ENCODE data around the gene OR9Q1. TPM values are rescaled to one million over a fixed set of nuclear protein-coding genes. Genes with fewer than 3 reads are reported as not detected.

OR9Q1 gene
- total and polyA plus RNA-seq, 2 of the 8 experiments (the other 6 are each of a cell fraction or from before 2014, with no cell fraction given), result not detected

- H3K23ac ChIP-seq (ENCODE audit: insufficient read length), result no peak overlapping the region
- no peak overlapping the region for H4K91ac ChIP-seq (replicated peaks; ENCODE audit: insufficient read length, low read length)
- H4K8ac ChIP-seq (ENCODE audit: extremely low read depth, insufficient read depth, low read length), result no peak overlapping the region
- ChIA-PET POLR2A (ENCODE audit: partially characterized antibody) (no interaction called here), CTCF (ENCODE audit: partially characterized antibody) (no interaction called here)
- H3K9me3 ChIP-seq (ENCODE audit: insufficient read depth in 2 of 2, low read depth in 1 of 2, low read length in 1 of 2), result no peaks in the 10 kb centered on the region
- H3K27me3 ChIP-seq (replicated peaks in 1 of 4; ENCODE audit: control insufficient read depth in 3 of 4, extremely low read depth in 1 of 4, insufficient read depth in 3 of 4, low read length in 3 of 4), result no peaks in the 10 kb centered on the region
- no peak overlapping the region for H3K27ac ChIP-seq (ENCODE audit: low read depth, low read length)
- H2BK15ac ChIP-seq (ENCODE audit: low read length), result no peak overlapping the region
- 89% methylated on average over 1 of the region's 1 CpG; no CpG with 5 or more reads in 1 of the 2 experiments for WGBS, 2 experiments (ENCODE audit: extremely low coverage in 1 of 2, insufficient coverage in 1 of 2, insufficient read length in 1 of 2, insufficient replicate concordance in 2 of 2, low coverage in 1 of 2, low lambda C conversion rate in 2 of 2, missing lambda C conversion rate in 1 of 2)
- H2AFZ ChIP-seq (ENCODE audit: low read length), result no peak overlapping the region
- no peak overlapping the region for H2BK20ac ChIP-seq (ENCODE audit: low read length)
- H4K20me1 ChIP-seq (replicated peaks in 1 of 2; ENCODE audit: control insufficient read depth in 1 of 2, insufficient read depth in 2 of 2, low read length in 2 of 2), result no peaks in the 10 kb centered on the region
- H2AK5ac ChIP-seq (ENCODE audit: low read depth, low read length), result no peak overlapping the region
- H3K4ac ChIP-seq (replicated peaks; ENCODE audit: insufficient read length, low read depth, low read length), result no peak overlapping the region
- no peak for DNase-seq (ENCODE audit: low read depth in 1 of 2, low spot score in 2 of 2)
- no peak overlapping the region for H3K4me2 ChIP-seq (ENCODE audit: insufficient read depth in 1 of 2, low read depth in 2 of 2, low read length in 2 of 2)
- no peak overlapping the region for H2BK12ac ChIP-seq (ENCODE audit: low read depth, low read length)
- no peaks in the 10 kb centered on the region for H3K79me1 ChIP-seq (ENCODE audit: low read depth, low read length)
- H3K4me1 ChIP-seq (replicated peaks in 1 of 4; ENCODE audit: control insufficient read depth in 3 of 4, insufficient read depth in 4 of 4, low read length in 3 of 4), result peaks cover 0 to 2% (median 0%) of the 10 kb centered on the region in 4 experiments; a peak in 2 of 7 replicates
- H3K9ac ChIP-seq (replicated peaks in 1 of 4; ENCODE audit: extremely low read depth in 1 of 4, low read depth in 3 of 4, low read length in 3 of 4), result no peak overlapping the region
- no peaks in the 10 kb centered on the region for H3K23me2 ChIP-seq (ENCODE audit: low read depth, low read length)
- H3K36me3 ChIP-seq (ENCODE audit: control insufficient read depth in 2 of 4, insufficient read depth in 4 of 4, low read length in 3 of 4), result no peaks in the 10 kb centered on the region
- TF ChIP-seq CBX5 (IDR thresholded peaks at IDR 0.05; ENCODE audit: low read depth, low read length), result no peak
- no peak overlapping the region for H3K18ac ChIP-seq (ENCODE audit: extremely low read depth, low read length)
- no peaks in the 10 kb centered on the region for H3K79me2 ChIP-seq (ENCODE audit: control insufficient read depth in 1 of 2, insufficient read depth in 2 of 2, low read length in 2 of 2)
- no peak for FAIRE-seq
- no peak overlapping the region for H3K14ac ChIP-seq (ENCODE audit: insufficient read length)
- no peak overlapping the region for H2BK120ac ChIP-seq (replicated peaks; ENCODE audit: low read depth, low read length)
- no peak overlapping the region for H4K5ac ChIP-seq (ENCODE audit: insufficient read length, low read depth, low read length)
- H3K4me3 ChIP-seq (ENCODE audit: extremely low read depth in 1 of 4, insufficient read depth in 2 of 4, low read depth in 3 of 4, low read length in 4 of 4), result no peak overlapping the region
- H3K56ac ChIP-seq (replicated peaks; ENCODE audit: insufficient read length, low read depth, low read length), result no peak overlapping the region
- no peak overlapping the region for H2BK5ac ChIP-seq (ENCODE audit: low read depth, low read length)
These were observed 44.1 kb upstream of the OR9Q1 start for GRCh38 chr11:57979532-57980079.
